Keratinocyte (primary cell): ENCODE results near the gene TRAF1. TPM values are rescaled to one million over a fixed set of nuclear protein-coding genes. Genes with fewer than 3 reads are reported as not detected.

Experiments
- DNase-seq: peaks from one replicate; pipeline ENCODE4 v3.0.0-alpha.2; 2011; ENCODE audit warnings: low read depth, missing footprints, low spot score
- FAIRE-seq: peaks from 2 replicates; lab custom pipeline; 2011; peaks lifted over from hg19 to GRCh38; lab: Jason Lieb, UNC
- H2AFZ ChIP-seq: 2 replicates; pipeline ENCODE4 v1.6.0; 2012; ENCODE audit warnings: low read length, control low read depth, inconsistent platforms; ENCODE audit not compliant: control insufficient read depth
- H3K27ac ChIP-seq: 2 replicates; pipeline ENCODE4 v1.5.1; 2011; ENCODE audit warnings: low read length; ENCODE audit not compliant: control insufficient read depth, insufficient read depth
- H3K27me3 ChIP-seq: 3 replicates; pipeline ENCODE4 v1.6.0; 2011; ENCODE audit warnings: low read length; ENCODE audit not compliant: control insufficient read depth, insufficient read depth; ENCODE audit errors: extremely low read depth
- H3K36me3 ChIP-seq, 2 experiments: 2 replicates in 1 of 2; 3 replicates in 1 of 2; pipeline ENCODE4 v1.5.1; 2011; ENCODE audit warnings: low read length in 2 of 2, mild to moderate bottlenecking in 1 of 2; ENCODE audit not compliant: control insufficient read depth in 2 of 2, insufficient read depth in 2 of 2; ENCODE audit errors: extremely low read depth in 1 of 2
- H3K4me1 ChIP-seq: 3 replicates; pipeline ENCODE4 v1.5.1; 2011; ENCODE audit warnings: low read length; ENCODE audit not compliant: control insufficient read depth, insufficient read depth; ENCODE audit errors: extremely low read depth
- H3K4me2 ChIP-seq: 3 replicates; pipeline ENCODE4 v1.6.0; 2011; ENCODE audit warnings: low read depth, low read length; ENCODE audit not compliant: control insufficient read depth, insufficient read depth; ENCODE audit errors: extremely low read depth
- H3K4me3 ChIP-seq, 3 experiments: fragments of 200-600 bp in 1 of 3; sonication (generic) in 1 of 3; 2 replicates in 2 of 3; 3 replicates in 1 of 3; pipeline ENCODE4 v1.5.1; 2011 to 2016; ENCODE audit warnings: low read length in 3 of 3, mild to moderate bottlenecking in 3 of 3, control low read depth in 2 of 3, inconsistent platforms in 1 of 3, low read depth in 1 of 3, mixed read lengths in 1 of 3, mixed run types in 1 of 3, moderate library complexity in 1 of 3; ENCODE audit not compliant: control insufficient read depth in 2 of 3, insufficient read depth in 2 of 3; ENCODE audit errors: extremely low read depth in 1 of 3
- H3K79me2 ChIP-seq: 2 replicates; pipeline ENCODE4 v1.6.0; 2012; ENCODE audit warnings: low read length; ENCODE audit not compliant: control insufficient read depth, insufficient read depth
- H3K9ac ChIP-seq: 3 replicates; pipeline ENCODE4 v1.6.0; 2011; ENCODE audit warnings: low read length; ENCODE audit not compliant: control insufficient read depth, insufficient read depth; ENCODE audit errors: extremely low read depth
- H3K9me1 ChIP-seq: 3 replicates; pipeline ENCODE4 v1.6.0; 2011; ENCODE audit warnings: low read length; ENCODE audit not compliant: control insufficient read depth, insufficient read depth; ENCODE audit errors: extremely low read depth
- H3K9me3 ChIP-seq: 2 replicates; pipeline ENCODE4 v1.5.1; 2012; ENCODE audit warnings: low read depth, low read length; ENCODE audit not compliant: control insufficient read depth
- H4K20me1 ChIP-seq: 3 replicates; pipeline ENCODE4 v1.6.0; 2011; ENCODE audit warnings: low read length; ENCODE audit not compliant: control insufficient read depth, insufficient read depth; ENCODE audit errors: extremely low read depth
- EZH2 ChIP-seq: IDR thresholded peaks from one replicate; pipeline ENCODE4 v1.6.1; 2012; ENCODE audit warnings: inconsistent platforms, mild to moderate bottlenecking, low read length, moderate library complexity
- dilution Hi-C: fragments of 300-500 bp; cut with MboI; formaldehyde crosslinking; loops from one replicate; pipeline ENCODE4 v1.7.0; 2020; ENCODE audit warnings: low sequenced_read_pairs; ENCODE audit not compliant: extremely low pct_ligation_motif_present
- polyA plus RNA-seq, 5 experiments: library from polyadenylated mRNA; depleted of rRNA in 3 of 5; stranded (reverse) in 3 of 5; stranded (forward) in 1 of 5; unstranded in 1 of 5; fragments of >200 nt; gene quantifications; 1 replicate in 1 of 5; 2 replicates in 3 of 5; 3 replicates in 1 of 5; pipeline versions ENCODE4 v1.2.1 to v1.2.3, GENCODE V29; 2011 to 2012; ENCODE audit warnings: missing spikeins in 2 of 5, low read depth in 1 of 5, low replicate concordance in 1 of 5
- TF ChIP-seq, protein P1 (sequence below), 3 experiments: IDR thresholded peaks in 1 of 3; conservative IDR thresholded peaks in 1 of 3; optimal IDR thresholded peaks in 1 of 3; 2 replicates in 2 of 3; 3 replicates in 1 of 3; pipeline versions ENCODE3 to v1.5.1; 2011; ENCODE audit warnings: low read length in 3 of 3, mild to moderate bottlenecking in 3 of 3, moderate library complexity in 2 of 3, control low read depth in 1 of 3, inconsistent platforms in 1 of 3; ENCODE audit not compliant: insufficient read depth in 2 of 3; ENCODE audit errors: extremely low read depth in 1 of 3

Gene TRAF1
- polyA plus RNA-seq, 1 donor (not counting 4 experiments of a cell fraction or from before 2014, with no cell fraction given) = 1.2 TPM

DNA sequence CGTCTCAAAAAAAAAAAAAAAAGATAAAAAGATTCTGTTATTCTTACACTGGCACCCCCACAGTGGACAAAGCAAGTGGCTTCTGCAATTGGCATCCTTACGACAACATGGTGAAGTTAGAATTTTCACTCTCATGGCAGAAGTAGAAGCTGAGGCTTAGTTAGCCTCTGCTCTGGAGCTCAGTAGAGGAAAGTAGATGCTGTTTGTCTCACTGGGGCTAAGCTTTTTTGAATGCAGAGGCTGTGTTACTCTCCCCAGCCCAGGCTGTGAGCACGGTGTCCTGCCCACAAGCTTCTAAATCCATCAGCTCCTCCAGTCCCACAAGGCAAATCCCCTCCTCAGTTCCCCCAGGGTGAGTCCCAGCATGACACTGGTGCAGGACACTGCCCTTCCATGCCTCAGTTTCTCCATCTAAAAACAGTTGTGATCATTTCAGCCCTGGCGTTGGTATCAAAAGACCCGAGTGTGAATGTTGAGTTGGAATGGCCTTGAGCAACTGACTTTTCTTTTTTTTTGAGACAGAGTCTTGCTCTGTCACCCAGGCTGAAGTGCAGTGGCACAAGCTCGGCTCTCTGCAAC is 27.0 kb downstream of the TRAF1 start:
- H3K4me1 ChIP-seq = no peaks in the 10 kb centered on the region
- H3K9me3 ChIP-seq = no peaks in the 10 kb centered on the region
- H2AFZ ChIP-seq = no peak overlapping the region
- H4K20me1 ChIP-seq = no peaks in the 10 kb centered on the region
- no peak overlapping the region for H3K4me3 ChIP-seq
- no peak overlapping the region for H3K27ac ChIP-seq
- no peak overlapping the region for H3K4me2 ChIP-seq
- DNase-seq = no peak
- H3K36me3 ChIP-seq = no peaks in the 10 kb centered on the region
- TF ChIP-seq EZH2 = no peak
- TF ChIP-seq, protein P1, sequence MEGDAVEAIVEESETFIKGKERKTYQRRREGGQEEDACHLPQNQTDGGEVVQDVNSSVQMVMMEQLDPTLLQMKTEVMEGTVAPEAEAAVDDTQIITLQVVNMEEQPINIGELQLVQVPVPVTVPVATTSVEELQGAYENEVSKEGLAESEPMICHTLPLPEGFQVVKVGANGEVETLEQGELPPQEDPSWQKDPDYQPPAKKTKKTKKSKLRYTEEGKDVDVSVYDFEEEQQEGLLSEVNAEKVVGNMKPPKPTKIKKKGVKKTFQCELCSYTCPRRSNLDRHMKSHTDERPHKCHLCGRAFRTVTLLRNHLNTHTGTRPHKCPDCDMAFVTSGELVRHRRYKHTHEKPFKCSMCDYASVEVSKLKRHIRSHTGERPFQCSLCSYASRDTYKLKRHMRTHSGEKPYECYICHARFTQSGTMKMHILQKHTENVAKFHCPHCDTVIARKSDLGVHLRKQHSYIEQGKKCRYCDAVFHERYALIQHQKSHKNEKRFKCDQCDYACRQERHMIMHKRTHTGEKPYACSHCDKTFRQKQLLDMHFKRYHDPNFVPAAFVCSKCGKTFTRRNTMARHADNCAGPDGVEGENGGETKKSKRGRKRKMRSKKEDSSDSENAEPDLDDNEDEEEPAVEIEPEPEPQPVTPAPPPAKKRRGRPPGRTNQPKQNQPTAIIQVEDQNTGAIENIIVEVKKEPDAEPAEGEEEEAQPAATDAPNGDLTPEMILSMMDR (optimal IDR thresholded peaks at IDR 0.05 in 1 of 3, IDR thresholded peaks at IDR 0.05 in 1 of 3, conservative IDR thresholded peaks at IDR 0.05 in 1 of 3; ENCODE audit: extremely low read depth in 1 of 3, insufficient read depth in 2 of 3, low read length in 3 of 3) = no peak
- dilution Hi-C loops = no loop called here
- no peaks in the 10 kb centered on the region for H3K79me2 ChIP-seq
- no peak overlapping the region for H3K9ac ChIP-seq
- no peak for FAIRE-seq
- no peaks in the 10 kb centered on the region for H3K9me1 ChIP-seq
- no peaks in the 10 kb centered on the region for H3K27me3 ChIP-seq

DNA sequence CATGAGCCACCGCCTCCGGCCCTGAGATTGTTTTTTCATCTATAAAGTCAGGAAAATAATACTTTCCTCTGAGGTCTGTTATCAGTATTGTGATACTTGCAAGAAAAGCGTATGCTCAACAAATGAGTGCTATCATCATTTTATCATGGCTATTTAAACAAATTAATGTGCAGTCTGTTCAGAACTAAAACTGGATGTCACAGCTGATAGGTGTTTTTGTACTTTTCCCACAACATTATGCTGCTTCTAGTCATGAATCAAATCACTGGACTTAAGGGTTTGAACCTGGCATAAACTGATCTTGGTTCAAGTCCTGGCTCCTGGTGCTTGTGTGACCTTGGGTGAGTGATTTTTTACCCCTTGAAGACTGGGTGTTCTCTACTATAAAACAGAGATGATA is 28.2 kb downstream of the TRAF1 start:
- no peak overlapping the region for H3K27ac ChIP-seq
- no peaks in the 10 kb centered on the region for H4K20me1 ChIP-seq
- dilution Hi-C loops = no loop called here
- no peak overlapping the region for H3K4me3 ChIP-seq
- H3K4me2 ChIP-seq = no peak overlapping the region
- H3K79me2 ChIP-seq = no peaks in the 10 kb centered on the region
- H3K36me3 ChIP-seq = no peaks in the 10 kb centered on the region
- no peak for FAIRE-seq
- H3K4me1 ChIP-seq = peaks cover 1% of the 10 kb centered on the region
- H3K9me1 ChIP-seq = no peaks in the 10 kb centered on the region
- no peak overlapping the region for H3K9ac ChIP-seq
- peaks cover 7% of the 10 kb centered on the region for H3K27me3 ChIP-seq
- H2AFZ ChIP-seq = no peak overlapping the region
- H3K9me3 ChIP-seq = no peaks in the 10 kb centered on the region
- no peak for TF ChIP-seq EZH2
- TF ChIP-seq, protein P1 (optimal IDR thresholded peaks at IDR 0.05 in 1 of 3, IDR thresholded peaks at IDR 0.05 in 1 of 3, conservative IDR thresholded peaks at IDR 0.05 in 1 of 3; ENCODE audit: extremely low read depth in 1 of 3, insufficient read depth in 2 of 3, low read length in 3 of 3) = no peak
- no peak for DNase-seq
